Measurements from ENCODE around the gene RPTOR.

RPTOR gene

DNA sequence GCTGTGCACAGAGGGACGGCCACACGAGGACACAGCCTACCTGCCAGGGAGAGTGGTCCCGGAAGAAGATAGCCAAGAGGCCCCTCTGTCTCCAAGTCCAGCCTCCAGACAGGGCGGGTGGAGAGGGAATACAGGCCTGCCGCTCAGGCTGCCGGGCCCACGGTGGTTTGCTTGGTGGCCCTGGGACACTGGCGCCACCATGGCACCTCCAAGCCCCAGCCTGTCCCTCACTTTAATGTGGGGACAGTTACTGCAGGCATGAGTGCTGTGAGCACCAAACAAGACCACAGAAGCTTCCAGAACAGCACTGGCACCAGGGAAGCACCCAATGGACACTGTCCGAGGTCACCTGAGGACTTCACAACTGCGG is 425.0 kb downstream of the RPTOR start:
- no peak for DNase-seq

GRCh38 chr17:80970044-80970761 is 425.6 kb downstream of the RPTOR start:
- DNase-seq = peak; percentile 46 to 51

- no peak for DNase-seq
Observed at GRCh38 chr17:80970762-80971703, 426.4 kb downstream of the RPTOR start.

- DNase-seq = no peak
Observed at GRCh38 chr17:80971704-80972304, 427.2 kb downstream of the RPTOR start.

DNA sequence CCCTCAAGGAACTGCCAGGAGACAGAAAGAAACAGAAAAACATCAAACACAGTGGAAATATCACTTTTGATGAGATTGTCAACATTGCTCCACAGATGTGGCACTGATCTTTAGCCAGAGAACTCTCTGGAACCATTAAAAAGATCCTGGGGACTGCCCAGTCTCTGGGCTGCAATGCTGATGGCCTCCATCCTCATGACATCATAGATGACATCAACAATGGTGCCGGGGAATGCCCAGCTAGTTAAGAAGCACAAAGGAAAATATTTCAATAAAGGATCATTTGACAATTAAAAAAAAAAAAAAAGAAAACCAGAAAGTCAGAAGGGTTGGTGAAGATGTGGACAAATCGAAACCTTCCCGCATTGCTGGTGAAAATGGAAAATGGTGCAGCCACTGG is 432.1 kb downstream of the RPTOR start:
- no peak for DNase-seq

DNA sequence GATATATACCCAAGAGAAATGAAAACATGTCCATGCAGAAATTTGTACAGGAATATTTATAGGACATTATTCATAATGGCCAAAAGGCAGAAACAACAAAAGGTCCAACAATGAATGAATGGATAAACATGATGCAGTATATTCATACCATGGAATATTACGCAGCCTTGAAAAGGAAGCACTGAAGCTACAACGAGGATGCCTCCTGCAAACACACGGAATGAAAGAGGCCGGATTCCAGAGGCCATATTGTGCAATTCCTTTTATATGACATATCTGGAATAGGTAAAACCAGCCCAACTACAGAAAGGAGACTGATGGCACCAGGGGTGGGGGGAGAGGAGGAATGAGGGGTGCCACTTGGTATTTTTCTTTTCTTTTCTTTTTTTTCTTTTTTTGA is 432.5 kb downstream of the RPTOR start:
- DNase-seq = no peak

DNA sequence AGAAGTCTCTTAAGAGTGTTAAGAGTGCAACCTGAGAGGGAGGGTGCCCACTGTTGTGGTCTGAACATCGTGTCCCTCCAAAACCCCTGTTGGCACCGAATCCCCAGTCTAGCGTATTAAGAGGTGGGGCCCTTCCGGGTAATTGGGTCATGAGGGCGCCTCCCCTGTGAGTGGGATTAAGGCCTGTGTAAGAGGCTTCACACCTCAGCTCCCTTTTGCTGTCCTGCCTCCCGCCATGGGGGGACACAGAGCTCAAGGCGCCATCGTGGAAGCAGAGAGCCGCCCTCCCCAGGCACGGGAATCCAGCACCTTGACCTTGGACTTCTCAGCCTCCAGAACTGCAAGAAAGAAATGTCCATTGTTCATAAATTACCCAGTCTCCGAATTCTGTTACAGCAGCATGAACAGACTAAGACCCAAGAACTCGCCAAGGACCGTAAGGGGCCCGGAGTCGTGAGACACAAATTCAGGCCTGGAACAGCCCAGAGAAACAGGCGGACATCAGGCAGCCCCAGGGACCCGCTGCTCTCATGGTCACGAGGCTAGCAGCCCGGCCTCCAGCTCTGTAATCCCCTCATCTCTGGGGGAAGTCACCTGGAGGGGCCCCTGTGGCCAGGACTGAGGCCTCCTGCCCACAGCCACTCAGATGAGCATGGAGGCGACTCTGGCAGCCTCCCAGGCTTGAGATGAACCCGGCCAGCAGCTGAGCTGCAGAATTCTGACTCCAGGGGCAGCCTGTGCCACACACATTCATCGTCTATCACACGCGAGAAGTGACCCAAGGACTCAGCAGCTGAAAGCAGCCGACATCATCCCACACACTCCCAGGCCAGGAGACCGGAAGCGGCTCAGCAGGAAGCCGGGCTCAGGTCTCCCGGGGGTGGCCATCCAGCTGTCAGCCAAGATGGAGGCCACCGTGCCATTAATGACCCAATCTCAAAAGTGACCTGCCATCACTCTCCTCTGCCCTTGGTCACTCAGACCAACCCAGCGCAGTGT is 434.2 kb downstream of the RPTOR start:
- no peak for DNase-seq

- DNase-seq = no peak
Observed at GRCh38 chr17:80979547-80980378, 435.1 kb downstream of the RPTOR start.

GRCh38 chr17:80980397-80981061 is 435.9 kb downstream of the RPTOR start:
- DNase-seq = no peak

GRCh38 chr17:80981062-80981902 is 436.6 kb downstream of the RPTOR start:
- peak; percentile 17 to 40 for DNase-seq

DNA sequence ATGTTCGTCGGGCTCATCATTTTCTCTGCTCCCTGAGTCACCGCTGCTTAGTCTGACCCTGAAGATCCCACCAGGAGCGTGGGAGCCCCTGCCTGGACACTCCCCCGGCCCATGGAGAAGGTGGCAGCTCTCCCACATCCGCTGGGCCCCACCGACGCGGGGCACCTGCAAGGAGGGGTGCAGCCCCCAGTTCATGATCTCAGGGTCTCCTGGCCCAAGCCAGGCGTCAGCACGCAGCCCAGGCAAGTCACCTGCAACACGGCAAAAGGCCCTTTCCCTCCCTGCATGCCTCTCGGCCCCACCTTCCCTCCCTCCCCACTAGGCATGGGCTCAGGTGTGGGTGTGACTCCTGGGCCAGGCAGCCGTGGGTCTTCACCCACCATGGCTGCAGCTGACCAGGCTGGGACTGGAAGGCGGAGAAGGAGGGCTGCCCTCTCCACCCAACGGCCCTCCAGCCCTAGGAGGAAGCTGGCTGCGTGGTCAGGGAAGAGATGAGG is 437.3 kb downstream of the RPTOR start:
- DNase-seq = no peak

GRCh38 chr17:80982426-80982974 is 437.9 kb downstream of the RPTOR start:
- no peak for DNase-seq

GRCh38 chr17:80983545-80983944 is 438.9 kb downstream of the RPTOR start:
- no peak for DNase-seq

DNA sequence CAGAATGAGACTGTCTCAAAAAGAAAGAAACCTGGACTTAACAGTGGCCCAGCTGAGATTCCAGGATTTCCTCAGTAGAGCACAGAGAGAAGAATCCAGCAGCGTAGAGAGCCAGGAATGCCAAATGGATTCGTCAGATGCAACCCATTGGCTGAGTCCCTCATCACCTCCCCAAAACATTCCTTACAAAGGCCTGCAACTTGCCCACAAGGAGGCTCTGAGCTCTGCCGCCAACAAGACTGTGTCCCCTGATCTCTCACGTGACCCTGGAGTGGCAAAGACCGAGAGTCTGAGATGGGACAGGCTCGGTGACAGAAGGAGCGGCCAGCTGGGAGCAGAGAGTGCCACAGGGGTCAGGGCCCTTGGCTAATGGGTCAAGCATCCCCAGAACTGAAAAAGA is 440.1 kb downstream of the RPTOR start:
- DNase-seq = no peak

DNA sequence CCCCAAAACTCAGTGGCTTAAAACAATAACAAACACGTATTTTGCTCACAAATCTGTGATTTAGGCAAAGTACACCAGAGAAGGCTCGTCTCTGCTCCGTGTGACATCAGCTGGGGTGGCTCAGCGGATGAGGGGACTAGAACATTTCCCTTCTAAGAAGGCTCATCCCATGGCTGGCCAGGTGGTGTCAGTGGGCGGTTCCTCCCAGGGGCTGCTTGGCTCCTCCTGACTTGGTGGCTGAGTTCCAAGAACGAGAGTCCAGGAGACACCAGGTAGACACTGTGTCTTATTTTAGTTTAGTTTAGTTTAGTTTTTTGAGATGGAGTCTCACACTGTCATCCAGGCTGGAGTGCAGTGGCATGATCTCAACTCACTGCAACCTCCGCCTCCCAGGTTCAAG is 441.4 kb downstream of the RPTOR start:
- DNase-seq = no peak

GRCh38 chr17:80986816-80987475 is 442.3 kb downstream of the RPTOR start:
- DNase-seq = peak in 1 of 2 donors; percentile 16

GRCh38 chr17:80987941-80988461 is 443.4 kb downstream of the RPTOR start:
- DNase-seq = no peak

DNA sequence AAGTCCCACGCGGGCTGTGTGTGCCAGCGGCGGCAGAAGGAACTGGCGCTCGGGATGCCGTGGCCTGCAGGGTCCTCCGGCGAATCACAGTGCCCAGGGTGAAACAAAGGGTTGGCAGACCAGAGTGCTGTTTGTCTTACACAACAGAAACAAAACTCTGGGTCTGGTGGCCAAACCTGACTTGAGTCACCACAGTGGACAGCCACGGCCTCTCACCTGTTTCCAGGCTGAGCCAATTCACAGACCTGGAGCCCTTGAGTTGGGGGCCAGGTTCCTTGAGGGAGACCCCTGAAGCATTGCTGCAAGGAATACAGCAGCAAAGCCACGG is 444.9 kb downstream of the RPTOR start:
- no peak for DNase-seq

Measured in CD4-positive, alpha-beta T cell treated with Interferon alpha-2 for 1 hour (primary cell).